ENCODE results near the gene ABCG1. TPM values are rescaled to one million over a fixed set of nuclear protein-coding genes. Genes with fewer than 3 reads are reported as not detected.

ABCG1 gene
- total and polyA plus RNA-seq, 7 donors = 6.0 to 19.3 (median 11.6) TPM

DNA sequence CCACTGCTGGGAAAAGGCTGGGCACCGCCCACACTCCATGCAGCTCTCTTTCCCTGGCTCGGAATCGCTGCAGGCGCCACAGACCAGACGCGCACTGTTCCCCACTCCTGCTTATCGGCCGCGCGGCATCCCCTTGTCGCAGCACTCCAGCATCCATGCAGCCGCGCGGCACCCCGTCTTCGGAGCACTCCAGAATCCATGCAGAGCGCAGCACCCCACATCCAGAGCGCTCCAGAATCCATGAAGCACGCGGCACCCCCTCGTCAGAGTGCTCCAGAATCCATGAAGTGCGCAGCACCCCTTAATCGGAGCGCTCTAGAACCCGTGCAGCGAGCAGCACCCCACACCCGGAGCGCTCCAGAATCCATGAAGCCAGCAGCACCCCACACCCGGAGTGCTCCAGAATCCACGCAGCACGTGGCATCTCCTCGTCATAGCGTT, 86.8 kb downstream of the ABCG1 start:
- no peaks in the 10 kb centered on the region for H3K36me3 ChIP-seq
- peaks cover 0 to 9% (median 8%) of the 10 kb centered on the region in 4 donors for H3K4me1 ChIP-seq
- H3K27me3 ChIP-seq = peaks cover 8 to 36% (median 18%) of the 10 kb centered on the region in 3 donors
- peak; percentile 50 for DNase-seq
- no peaks in the 10 kb centered on the region for H3K9me3 ChIP-seq
- no peak overlapping the region for H3K27ac ChIP-seq
- intact Hi-C loops (cut with DNase I) = no loop called here
- H3K4me3 ChIP-seq = no peak overlapping the region
- no peak for TF ChIP-seq CTCF (IDR thresholded peaks at IDR 0.05)
- no peak for TF ChIP-seq POLR2A (IDR thresholded peaks at IDR 0.05)
- TF ChIP-seq EP300 (IDR thresholded peaks at IDR 0.05) = no peak
- TF ChIP-seq POLR2AphosphoS5 (IDR thresholded peaks at IDR 0.05) = no peak
- WGBS, 2 donors = 95 to 96% methylated on average over 33 of the region's 33 CpGs

GRCh38 chr21:42306366-42307035, 87.6 kb downstream of the ABCG1 start:
- peaks cover 8 to 36% (median 18%) of the 10 kb centered on the region in 3 donors for H3K27me3 ChIP-seq
- DNase-seq = peak; percentile 56
- 53 to 55% methylated on average over 17 of the region's 17 CpGs for WGBS, 2 donors
- intact Hi-C loops (cut with DNase I) = no loop called here
- TF ChIP-seq POLR2AphosphoS5 (IDR thresholded peaks at IDR 0.05) (no peak), POLR2A (IDR thresholded peaks at IDR 0.05) (no peak), EP300 (IDR thresholded peaks at IDR 0.05) (no peak)
- no peaks in the 10 kb centered on the region for H3K9me3 ChIP-seq
- no peak overlapping the region for H3K27ac ChIP-seq
- H3K36me3 ChIP-seq = no peaks in the 10 kb centered on the region
- H3K4me3 ChIP-seq = no peak overlapping the region
- peaks cover 0 to 9% (median 8%) of the 10 kb centered on the region in 4 donors for H3K4me1 ChIP-seq

DNA sequence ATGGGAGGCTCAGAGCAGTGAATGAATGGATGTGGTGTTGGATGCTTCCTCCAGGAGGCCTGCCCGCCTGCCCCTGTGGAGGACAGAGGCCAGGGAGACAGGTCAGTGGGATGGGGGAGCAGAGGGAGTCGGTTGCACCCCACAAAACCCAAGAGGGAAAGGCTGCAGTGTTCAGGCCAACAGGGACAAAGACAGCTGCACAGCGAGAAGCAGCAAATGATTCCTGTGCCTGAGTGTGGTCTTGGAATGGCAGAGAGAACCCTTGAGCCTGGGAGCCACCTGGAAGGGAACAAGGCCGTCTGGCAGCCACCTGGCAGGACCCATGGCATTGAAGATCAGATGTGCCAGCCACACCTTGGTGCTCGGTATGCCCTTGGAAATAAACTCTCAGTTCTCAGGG, 88.2 kb downstream of the ABCG1 start:
- peaks cover 8 to 36% (median 18%) of the 10 kb centered on the region in 3 donors for H3K27me3 ChIP-seq
- H3K9me3 ChIP-seq = no peaks in the 10 kb centered on the region
- no peak for TF ChIP-seq POLR2AphosphoS5 (IDR thresholded peaks at IDR 0.05)
- no peak overlapping the region for H3K27ac ChIP-seq
- no peak overlapping the region for H3K4me3 ChIP-seq
- peak; percentile 54 for DNase-seq
- H3K36me3 ChIP-seq = no peaks in the 10 kb centered on the region
- WGBS, 2 donors = 48 to 68% methylated on average over 5 of the region's 5 CpGs
- H3K4me1 ChIP-seq = peaks cover 0 to 9% (median 8%) of the 10 kb centered on the region in 4 donors
- intact Hi-C loops (cut with DNase I) = no loop called here

- DNase-seq = peak; percentile 60
- no peak for TF ChIP-seq POLR2AphosphoS5 (IDR thresholded peaks at IDR 0.05)
- no peak for TF ChIP-seq POLR2A (IDR thresholded peaks at IDR 0.05)
- TF ChIP-seq CTCF (IDR thresholded peaks at IDR 0.05) = no peak
- no peak for TF ChIP-seq EP300 (IDR thresholded peaks at IDR 0.05)
- no peak overlapping the region for H3K4me3 ChIP-seq
- H3K27ac ChIP-seq = no peak overlapping the region
- intact Hi-C loops (cut with DNase I) = no loop called here
- 78 to 90% methylated on average over 17 of the region's 17 CpGs for WGBS, 2 donors
- no peaks in the 10 kb centered on the region for H3K9me3 ChIP-seq
- peaks cover 8 to 36% (median 18%) of the 10 kb centered on the region in 3 donors for H3K27me3 ChIP-seq
- no peaks in the 10 kb centered on the region for H3K36me3 ChIP-seq
- H3K4me1 ChIP-seq = peaks cover 0 to 9% (median 8%) of the 10 kb centered on the region in 4 donors
Measured at GRCh38 chr21:42308161-42308913, 89.4 kb downstream of the ABCG1 start.

DNA sequence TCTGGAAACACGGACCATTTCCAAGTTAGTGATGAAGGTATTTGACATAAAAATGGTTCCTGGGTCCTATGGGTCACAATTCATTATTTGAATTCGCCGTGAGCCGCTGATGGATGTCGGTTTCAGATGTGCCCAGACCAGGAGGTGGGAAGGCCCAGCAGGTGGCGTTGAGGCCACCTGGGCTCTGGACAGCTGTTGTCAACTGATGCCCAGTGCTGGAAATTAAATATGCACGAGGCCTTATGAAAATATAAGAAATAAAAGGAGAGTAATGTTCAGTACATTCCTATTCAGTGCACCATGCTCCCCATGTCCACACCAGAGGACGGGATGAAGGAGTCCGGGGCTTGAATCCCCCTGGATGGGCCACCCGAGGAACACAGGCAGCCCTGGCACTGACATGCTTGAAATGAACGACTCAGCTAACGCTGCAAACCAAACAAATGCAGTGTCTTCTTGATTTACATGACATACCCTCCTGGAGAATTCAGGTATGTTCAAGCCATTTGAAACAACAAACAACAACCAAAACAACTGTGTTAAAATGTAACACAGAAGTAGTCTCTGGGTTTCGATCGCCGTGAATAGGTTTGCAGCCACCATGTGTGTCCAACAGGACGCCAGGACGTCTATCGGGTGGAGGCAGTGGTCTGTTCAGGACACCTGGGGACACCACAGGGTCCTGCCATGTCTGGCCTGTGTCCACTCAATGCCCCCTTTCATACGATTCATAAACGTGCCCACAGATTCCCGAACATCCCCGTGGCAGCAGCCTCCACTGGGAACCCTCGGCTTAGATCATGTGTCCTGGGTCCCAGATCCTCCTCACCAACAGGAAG, 90.2 kb downstream of the ABCG1 start:
- no peak overlapping the region for H3K27ac ChIP-seq
- H3K36me3 ChIP-seq = no peaks in the 10 kb centered on the region
- H3K4me1 ChIP-seq = peaks cover 0 to 9% (median 8%) of the 10 kb centered on the region in 4 donors
- H3K9me3 ChIP-seq = no peaks in the 10 kb centered on the region
- WGBS, 2 donors = 38 to 59% methylated on average over 23 of the region's 23 CpGs
- H3K4me3 ChIP-seq = no peak overlapping the region
- TF ChIP-seq POLR2A (IDR thresholded peaks at IDR 0.05) (no peak), EP300 (IDR thresholded peaks at IDR 0.05) (no peak)
- intact Hi-C loops (cut with DNase I) = no loop called here
- peak; percentile 14 for DNase-seq
- peaks cover 8 to 36% (median 18%) of the 10 kb centered on the region in 3 donors for H3K27me3 ChIP-seq
